GM19193 (cell line): ENCODE measurements around the gene SRPX2.

Source experiments
- POLR2A ChIP-seq: IDR thresholded peaks from 4 replicates; pipeline ENCODE4 v1.6.1; 2011; ENCODE audit not compliant: insufficient read depth, insufficient read length; ENCODE audit errors: extremely low read depth

SRPX2 gene

DNA sequence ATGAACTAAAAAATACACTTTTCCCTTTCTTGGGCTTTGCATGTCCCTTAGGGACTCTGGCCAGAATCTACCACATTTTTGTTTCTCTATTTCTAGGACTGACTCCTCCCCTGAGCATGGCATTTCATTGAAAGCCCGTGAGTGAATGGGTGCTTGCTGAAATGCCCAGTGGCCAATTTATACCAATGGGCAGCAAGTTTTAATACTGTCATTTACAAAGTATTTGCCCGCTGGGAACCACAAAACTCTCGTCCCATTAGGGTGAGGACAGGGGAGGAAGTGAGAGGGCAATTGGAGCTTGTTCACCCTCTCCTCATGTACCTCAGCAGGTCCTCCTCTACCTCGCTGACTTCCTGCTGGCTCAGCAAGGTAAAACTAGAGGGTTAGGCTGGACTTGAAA, 1.1 kb downstream of the SRPX2 start:
- no peak for TF ChIP-seq POLR2A

DNA sequence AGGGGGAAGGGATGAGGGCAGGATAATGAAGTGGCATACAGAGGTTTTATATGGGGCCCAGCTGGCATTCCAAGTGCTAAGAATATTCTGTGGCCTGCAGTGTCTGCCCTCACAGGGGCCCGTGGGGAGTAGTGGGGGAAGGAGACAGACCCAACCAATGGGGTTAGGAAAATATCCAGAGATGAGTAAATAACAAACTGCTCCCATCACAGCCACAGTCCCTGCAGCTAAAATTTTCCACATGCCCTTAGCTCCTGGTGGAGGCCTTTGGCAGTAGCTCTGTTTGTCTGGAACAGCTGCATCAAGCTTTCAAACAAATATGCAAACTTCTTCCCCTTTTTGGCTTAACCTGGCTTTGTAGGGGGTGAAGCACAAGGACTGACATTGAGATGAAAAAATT, 3.1 kb downstream of the SRPX2 start:
- no peak for TF ChIP-seq POLR2A

DNA sequence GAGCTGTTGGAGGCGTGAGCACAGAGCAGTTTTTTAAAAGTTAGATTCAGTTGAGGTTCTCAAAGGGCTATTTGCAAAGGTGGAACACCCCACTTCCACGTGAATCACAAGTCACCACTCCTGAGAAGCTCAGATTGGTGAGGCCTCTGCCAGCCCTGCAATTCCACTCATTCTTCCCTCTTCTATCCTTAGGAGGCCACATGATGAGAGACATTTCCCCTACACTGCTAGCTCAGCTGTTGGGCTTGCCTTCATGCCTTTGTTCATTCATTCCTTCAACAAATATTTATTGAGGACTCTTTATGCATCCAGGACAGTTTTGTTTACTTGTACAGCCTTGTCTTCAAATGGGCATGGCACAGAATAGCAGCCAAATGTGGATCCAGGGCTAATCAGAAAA, 3.7 kb downstream of the SRPX2 start:
- no peak for TF ChIP-seq POLR2A

DNA sequence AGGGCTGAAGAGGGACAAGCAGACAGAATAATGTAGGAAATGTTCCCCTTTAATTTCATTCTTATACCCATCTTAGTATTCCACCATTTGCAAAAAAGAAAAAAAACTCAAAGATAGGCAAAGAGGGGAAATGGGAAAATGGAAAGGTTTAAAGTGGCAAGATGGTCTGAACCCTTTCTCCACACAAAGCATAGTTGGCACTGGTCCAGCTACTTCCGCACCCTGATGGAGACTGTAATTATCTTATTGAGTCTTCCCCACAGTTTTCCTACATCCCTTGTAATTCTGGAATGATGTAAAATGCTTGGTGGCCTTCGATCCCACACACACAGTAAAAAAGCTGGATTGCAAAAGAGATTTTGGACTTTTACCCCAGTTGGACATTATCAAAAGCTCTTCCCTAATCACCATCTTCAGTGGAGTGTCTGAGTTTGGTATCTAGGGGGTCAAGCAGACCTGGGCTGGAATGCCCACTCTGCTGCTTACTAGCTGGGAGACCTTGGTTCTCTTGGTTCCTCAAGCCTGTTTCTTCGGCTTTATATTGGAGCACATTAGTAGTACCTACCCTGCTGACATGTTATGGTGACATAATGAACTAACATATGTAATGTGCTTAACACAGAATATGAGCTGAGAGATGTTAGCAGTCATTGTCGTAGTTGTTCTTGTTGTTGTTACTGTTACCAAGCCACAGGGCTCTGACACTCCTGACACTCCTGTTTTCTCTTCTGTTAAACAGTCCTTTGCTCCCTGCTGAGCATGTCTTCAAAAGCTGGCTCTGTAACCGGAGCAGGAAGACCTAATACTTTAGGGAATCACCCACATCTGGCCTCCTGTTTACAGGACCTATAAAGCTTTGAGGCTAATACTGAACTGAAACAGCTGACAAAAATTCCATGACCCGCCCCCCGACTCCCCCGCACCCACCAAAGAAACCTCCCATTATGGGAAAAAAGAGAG, 4.7 kb downstream of the SRPX2 start:
- no peak for TF ChIP-seq POLR2A

DNA sequence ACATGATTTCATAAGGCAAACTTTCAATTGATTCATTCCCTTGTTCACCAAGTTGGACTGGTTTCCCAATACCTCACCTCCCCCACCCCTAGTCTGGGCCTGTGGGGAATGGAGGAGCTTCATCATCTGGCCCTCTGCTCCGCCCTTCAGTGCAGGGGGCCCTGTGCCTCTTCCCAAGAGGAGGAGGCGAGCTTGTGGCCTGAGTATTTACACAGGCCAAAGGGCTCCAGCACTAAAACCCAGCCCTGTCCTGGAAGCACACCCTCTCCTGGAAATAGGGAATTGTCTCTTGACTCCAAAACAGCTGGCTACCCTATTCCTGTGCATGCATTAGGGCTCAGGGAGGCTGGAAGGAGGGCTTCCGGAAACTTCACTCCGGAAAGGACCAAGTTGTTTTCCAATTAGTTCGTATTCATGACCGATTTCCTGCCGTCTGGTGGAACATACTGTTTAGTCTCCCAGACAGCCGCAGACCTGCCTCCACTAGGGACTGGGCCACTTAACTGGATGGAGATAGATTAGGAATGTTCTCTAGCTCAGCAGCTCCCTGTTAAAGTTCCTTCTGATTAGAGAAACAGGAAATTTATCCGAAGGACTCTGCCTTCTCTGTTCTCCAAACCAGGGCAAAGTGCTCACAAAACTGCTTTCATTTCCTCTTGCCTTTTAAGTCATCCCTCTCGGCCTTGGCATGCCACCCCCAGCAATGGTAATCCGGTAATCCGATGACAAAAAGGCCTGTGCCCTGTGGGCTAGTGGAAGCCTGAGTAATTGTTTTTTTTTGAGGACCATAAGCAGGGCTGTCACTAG, 5.8 kb downstream of the SRPX2 start:
- TF ChIP-seq POLR2A = no peak

DNA sequence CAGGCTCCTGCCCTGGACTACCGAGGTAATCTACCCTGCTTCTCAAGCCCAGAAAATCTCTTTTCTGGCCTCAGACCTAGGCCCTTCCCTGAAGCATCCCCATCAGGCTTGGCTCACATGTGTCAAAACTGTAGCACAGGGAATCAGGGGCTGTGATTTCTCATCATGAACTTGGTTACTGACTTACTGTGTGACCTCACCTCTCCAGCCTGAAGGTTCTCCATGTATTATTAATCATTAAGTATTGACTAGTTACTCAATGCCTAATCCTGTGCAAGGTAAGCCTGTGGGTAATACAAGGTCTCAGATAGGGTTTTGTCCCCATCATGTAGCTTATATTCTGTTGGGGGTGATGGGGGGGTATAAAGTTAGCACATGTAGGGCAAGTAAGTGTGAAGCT, 6.8 kb downstream of the SRPX2 start:
- TF ChIP-seq POLR2A = no peak

DNA sequence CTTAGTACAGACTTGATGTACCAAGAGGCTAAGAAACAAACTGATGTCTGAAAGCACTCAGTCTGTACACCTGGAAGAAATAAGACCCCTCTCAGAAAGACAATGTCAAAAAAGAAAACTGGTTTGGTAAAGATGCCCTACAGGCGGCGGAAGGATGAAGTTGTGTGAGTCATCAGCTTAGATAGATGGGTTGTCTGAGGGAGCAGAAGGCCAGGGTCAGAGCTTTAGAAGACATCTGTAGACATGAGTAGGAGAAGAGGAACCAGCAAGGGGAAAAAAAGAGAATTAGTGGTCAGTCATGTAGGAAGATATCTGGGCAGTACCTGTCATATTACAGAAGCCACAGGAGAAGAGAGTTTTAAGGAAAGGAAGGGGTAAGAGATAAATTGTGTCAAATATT, 8.3 kb downstream of the SRPX2 start:
- no peak for TF ChIP-seq POLR2A

DNA sequence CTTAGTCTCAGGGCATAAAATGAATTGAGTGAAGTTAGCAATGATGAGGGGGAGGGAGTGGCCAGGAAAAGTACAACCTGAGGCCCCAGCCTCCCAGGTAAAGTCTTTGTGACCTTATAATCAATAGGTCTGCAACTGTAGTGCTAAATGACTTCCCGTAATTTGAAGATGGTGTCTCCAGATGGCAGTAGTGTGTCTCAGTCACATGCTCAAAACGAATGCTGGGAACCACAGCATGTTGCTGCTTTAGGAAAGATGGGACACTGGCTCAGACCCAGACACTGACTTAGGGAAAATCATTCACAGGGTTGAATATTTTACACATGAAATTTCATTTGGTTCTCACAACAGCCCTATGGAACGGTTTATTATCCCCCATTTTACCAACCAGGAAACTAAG, 10.3 kb downstream of the SRPX2 start:
- no peak for TF ChIP-seq POLR2A

DNA sequence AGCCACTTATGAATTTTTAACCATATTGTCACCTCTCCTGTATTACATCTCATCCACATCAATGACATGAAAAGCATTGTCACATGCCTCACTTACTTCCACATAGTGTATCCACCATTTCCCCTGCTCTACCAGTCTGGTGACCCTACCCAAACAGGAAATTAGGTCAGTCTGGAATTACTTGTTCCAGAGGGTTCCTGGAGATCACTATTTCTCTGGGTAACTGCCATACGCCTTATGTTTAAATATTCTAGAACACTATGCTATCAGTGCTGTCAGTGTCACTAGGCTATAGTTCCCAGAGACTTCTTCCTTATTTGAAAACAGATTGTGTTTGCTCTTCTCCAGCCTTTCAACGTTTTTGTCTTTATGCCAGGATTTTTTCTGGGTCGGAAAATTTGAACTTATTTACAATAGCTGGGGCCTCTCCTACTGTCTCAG, 15.0 kb downstream of the SRPX2 start:
- no peak for TF ChIP-seq POLR2A

DNA sequence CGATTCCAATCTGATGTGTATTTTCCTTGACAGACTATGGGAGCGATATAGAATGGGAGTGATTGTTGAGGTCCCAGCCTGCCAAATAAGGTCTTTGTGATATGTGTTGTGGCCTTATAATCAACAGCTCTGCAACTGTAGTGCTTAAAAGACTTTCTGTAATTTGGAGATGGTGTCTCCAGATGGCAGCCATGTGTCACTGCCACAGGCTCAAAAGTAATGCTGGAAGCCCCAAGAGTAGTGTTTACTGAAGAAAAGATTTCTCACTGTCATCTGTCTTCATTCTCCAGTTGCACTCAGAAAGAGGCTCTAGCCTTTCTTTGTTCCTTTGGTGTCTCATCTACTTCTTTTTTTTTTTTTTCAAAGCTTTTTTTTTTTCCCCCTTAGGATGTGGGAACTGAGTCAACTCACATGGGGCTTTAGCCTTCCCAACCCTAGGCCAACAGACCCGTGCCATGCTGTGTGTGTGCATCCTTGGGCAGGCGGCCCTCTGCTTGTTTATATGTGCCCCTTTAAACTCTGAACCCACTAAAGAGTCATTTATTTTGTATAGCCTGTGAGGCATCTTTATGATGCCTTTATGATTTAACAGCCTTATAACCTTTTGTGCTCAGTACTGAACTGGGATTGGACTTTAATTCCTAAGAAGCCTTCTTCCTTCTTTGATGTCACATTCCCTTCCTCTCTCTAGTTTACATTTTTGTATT, 15.6 kb downstream of the SRPX2 start:
- TF ChIP-seq POLR2A = no peak

DNA sequence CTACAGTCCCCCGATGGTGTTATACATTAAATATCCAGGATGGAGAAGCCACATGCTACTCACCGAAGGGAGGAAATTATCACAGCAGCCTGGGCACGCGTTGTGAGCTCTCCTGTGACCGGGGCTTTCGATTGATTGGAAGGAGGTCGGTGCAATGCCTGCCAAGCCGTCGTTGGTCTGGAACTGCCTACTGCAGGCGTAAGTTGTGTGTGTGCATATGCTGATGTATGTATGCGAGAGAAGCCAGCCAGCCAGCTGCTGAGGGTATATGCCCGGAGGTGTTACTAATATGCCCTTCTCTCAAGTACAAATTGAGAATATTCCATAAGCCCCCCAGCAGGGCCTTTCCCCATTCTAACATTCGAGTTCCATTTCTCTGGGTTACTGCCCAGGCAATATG, 18.2 kb downstream of the SRPX2 start:
- TF ChIP-seq POLR2A = no peak

DNA sequence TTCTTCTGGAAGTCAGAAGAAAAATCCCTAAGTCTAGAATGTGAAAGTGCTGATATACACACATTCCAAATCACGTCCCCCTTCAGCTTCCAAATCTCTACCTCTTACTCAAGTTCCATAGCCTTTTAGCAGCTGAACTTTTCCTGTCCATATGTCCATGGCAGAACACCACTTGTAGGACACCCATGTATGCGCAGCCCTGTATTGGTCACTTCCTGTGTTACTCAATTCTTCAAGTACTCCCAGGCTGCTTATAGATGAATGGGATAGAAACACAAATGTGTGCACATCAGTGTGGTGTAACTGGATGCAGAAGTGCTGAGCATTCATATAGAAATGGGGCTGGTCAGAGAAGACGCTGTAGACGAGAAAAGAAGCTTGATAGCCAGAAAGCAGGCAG, 18.8 kb downstream of the SRPX2 start:
- TF ChIP-seq POLR2A = no peak

DNA sequence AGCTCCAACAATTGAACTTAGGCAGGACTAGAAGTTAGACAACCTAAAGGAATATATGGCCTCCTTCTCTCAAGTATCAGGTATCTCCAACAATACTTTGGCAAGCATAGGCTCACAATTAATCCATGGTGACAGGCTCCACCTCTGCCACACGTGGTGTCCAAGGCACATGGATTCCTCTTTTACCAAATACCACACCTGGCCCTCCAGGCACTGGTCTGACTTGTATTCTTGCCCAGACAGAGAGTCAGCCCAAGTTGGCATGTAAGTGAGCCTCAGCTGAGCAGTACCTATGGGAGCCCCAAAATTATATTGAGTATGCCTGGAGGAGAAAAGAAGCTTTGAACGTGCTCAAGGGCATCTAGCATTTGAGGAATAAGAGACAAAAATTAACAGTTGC, 19.6 kb downstream of the SRPX2 start:
- TF ChIP-seq POLR2A = no peak

DNA sequence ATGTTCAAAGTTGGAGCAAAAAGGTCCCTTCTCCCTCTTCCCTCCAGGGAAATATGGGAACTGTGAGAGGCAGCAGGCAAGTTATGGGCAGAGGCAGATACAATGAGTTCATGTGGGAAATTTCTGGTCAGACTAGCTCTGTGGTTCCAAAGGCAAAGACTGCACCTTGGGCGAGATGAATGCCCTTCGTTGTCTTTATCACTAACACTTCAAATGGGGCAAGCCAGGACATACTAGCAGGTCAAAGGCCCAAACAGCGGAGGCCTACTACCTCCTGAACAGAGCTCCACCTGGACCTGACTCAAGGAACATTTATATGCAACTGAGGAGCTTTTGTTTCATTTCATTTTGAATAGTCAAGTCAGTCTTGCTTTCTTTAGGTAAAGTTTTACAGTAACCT, 29.0 kb downstream of the SRPX2 start:
- TF ChIP-seq POLR2A = no peak

DNA sequence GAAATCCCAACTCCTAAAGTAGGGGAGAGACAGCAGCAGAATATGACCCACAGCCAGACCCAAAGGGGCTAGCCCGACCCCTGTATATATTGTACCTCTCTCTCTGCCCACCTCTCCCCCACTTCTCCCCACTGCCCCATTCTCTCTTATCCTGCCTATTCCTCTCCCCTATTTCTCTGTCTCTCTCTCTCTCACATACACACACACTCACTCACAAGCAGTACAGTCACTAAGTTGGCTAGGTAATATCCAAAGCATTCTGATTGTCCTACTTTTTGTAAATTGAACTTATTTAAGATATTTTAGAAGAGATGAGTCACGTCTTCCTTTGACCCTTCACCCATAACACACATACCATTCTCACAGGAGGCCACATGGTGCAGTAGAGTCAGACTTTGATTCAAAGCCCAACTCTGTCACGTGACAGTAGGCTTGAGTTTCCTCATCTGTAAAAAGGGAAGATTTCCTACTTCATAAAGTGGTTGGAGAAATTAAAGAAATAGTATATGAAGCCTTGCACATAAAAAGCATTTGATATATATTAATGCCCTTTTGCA, 29.5 kb downstream of the SRPX2 start:
- no peak for TF ChIP-seq POLR2A
